Vagina (tissue), 2 donors: ENCODE data around the gene EXOC6. TPM values are rescaled to one million over a fixed set of nuclear protein-coding genes. Genes with fewer than 3 reads are reported as not detected.

Experiments used
- DNase-seq, 2 donors: peaks; one replicate each; pipeline ENCODE4 v3.0.0-alpha.2; 2017; ENCODE audit errors: extremely low spot score in 2 of 2
- H3K27ac ChIP-seq: fragments of 200-600 bp; sonication (generic); one replicate; pipeline ENCODE4 v1.5.1; 2019
- H3K27me3 ChIP-seq: fragments of 200-600 bp; sonication (generic); one replicate; pipeline ENCODE4 v1.5.1; 2019
- H3K36me3 ChIP-seq, 2 donors: fragments of 200-600 bp; sonication (generic); one replicate each; pipeline ENCODE4 v1.5.1; 2017 to 2019
- H3K4me1 ChIP-seq: fragments of 200-600 bp; sonication (generic); one replicate; pipeline ENCODE4 v1.5.1; 2019
- H3K4me3 ChIP-seq, 2 donors: fragments of 200-600 bp; sonication (generic); 1 replicate in 1 of 2; 2 replicates in 1 of 2; pipeline ENCODE4 v1.5.1; 2016 to 2019
- H3K9me3 ChIP-seq: fragments of 200-600 bp; sonication (generic); one replicate; pipeline ENCODE4 v1.5.1; 2019
- CTCF ChIP-seq, 3 experiments: fragments of 450-650 bp in 2 of 3; fragments of 200-600 bp in 1 of 3; sonication (generic) in 1 of 3; IDR thresholded peaks; one replicate each; pipeline ENCODE4 v1.5.1; 2017 to 2019; ENCODE audit warnings: antibody characterized with exemption in 3 of 3, mild to moderate bottlenecking in 2 of 3, moderate library complexity in 2 of 3
- POLR2A ChIP-seq, 2 donors: fragments of 450-650 bp; IDR thresholded peaks; one replicate each; pipeline ENCODE4 v1.6.1; 2017; ENCODE audit warnings: antibody characterized with exemption in 2 of 2, mild to moderate bottlenecking in 2 of 2, moderate library complexity in 2 of 2
- POLR2AphosphoS5 ChIP-seq, 2 donors: sonication (generic); formaldehyde crosslinking; IDR thresholded peaks; one replicate each; pipeline ENCODE4 v1.9.0; 2017; ENCODE audit warnings: antibody characterized with exemption in 2 of 2, mild to moderate bottlenecking in 2 of 2, low read depth in 1 of 2; ENCODE audit not compliant: insufficient read depth in 1 of 2
- intact Hi-C: fragments of 100-400 bp; cut with DNase I; formaldehyde crosslinking; loops from one replicate; pipeline ENCODE4 v1.15.1; 2023
- total RNA-seq: library from RNA; depleted of rRNA; stranded (reverse); fragments of >200 nt; gene quantifications from one replicate; pipeline ENCODE4 v1.2.3, GENCODE V29; 2016

Gene EXOC6, protein sequence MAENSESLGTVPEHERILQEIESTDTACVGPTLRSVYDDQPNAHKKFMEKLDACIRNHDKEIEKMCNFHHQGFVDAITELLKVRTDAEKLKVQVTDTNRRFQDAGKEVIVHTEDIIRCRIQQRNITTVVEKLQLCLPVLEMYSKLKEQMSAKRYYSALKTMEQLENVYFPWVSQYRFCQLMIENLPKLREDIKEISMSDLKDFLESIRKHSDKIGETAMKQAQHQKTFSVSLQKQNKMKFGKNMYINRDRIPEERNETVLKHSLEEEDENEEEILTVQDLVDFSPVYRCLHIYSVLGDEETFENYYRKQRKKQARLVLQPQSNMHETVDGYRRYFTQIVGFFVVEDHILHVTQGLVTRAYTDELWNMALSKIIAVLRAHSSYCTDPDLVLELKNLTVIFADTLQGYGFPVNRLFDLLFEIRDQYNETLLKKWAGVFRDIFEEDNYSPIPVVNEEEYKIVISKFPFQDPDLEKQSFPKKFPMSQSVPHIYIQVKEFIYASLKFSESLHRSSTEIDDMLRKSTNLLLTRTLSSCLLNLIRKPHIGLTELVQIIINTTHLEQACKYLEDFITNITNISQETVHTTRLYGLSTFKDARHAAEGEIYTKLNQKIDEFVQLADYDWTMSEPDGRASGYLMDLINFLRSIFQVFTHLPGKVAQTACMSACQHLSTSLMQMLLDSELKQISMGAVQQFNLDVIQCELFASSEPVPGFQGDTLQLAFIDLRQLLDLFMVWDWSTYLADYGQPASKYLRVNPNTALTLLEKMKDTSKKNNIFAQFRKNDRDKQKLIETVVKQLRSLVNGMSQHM
- 9.3 TPM for total RNA-seq

GRCh38 chr10:92848441-92849233 lies at the start of gene EXOC6:
TSS of gene EXOC6 (plus strand) at chr10:92848520. CDS start at chr10:92848534, 14 bp downstream.
- Histone ChIP-seq H3K4me3 (peak within 1 kb of the TSS; percentile 75 to 97), H3K27ac (peak within 1 kb of the TSS; percentile 62), H3K9me3 (no peaks in the 10 kb centered on the region), H3K4me1 (peaks cover 10% of the 10 kb centered on the region), H3K36me3 (no peaks in the 10 kb centered on the region), H3K27me3 (no peaks in the 10 kb centered on the region)
- TF ChIP-seq CTCF (IDR thresholded peaks at IDR 0.05) (no peak), POLR2A (IDR thresholded peaks at IDR 0.05) (no peak), POLR2AphosphoS5 (IDR thresholded peaks at IDR 0.05; ENCODE audit: insufficient read depth in 1 of 2, low read depth in 1 of 2) (no peak)
- intact Hi-C loops: no loop called here
- DNase-seq: no peak

- intact Hi-C loops: no loop called here
- no peaks in the 10 kb centered on the region for H3K4me1 ChIP-seq
- H3K36me3 ChIP-seq: no peaks in the 10 kb centered on the region
- H3K4me3 ChIP-seq: no peak overlapping the region
- H3K27me3 ChIP-seq: no peaks in the 10 kb centered on the region
- no peak for DNase-seq
- no peaks in the 10 kb centered on the region for H3K9me3 ChIP-seq
- no peak overlapping the region for H3K27ac ChIP-seq
- TF ChIP-seq POLR2AphosphoS5 (IDR thresholded peaks at IDR 0.05; ENCODE audit: insufficient read depth in 1 of 2, low read depth in 1 of 2): no peak
- no peak for TF ChIP-seq CTCF (IDR thresholded peaks at IDR 0.05)
- TF ChIP-seq POLR2A (IDR thresholded peaks at IDR 0.05): no peak
These were observed 48.8 kb upstream of the EXOC6 start for GRCh38 chr10:92799568-92799967.

GRCh38 chr10:92800134-92800733 lies 48.1 kb upstream of the EXOC6 start:
- intact Hi-C loops: loop anchor here (5.0 kb wide), 1 partner anchor 1448 kb away; no protein-coding TSS in a partner anchor
- TF ChIP-seq POLR2A (IDR thresholded peaks at IDR 0.05) (no peak), CTCF (IDR thresholded peaks at IDR 0.05) (no peak)
- no peaks in the 10 kb centered on the region for H3K36me3 ChIP-seq
- no peak overlapping the region for H3K27ac ChIP-seq
- no peak overlapping the region for H3K4me3 ChIP-seq
- no peak for DNase-seq
- no peaks in the 10 kb centered on the region for H3K9me3 ChIP-seq
- no peaks in the 10 kb centered on the region for H3K27me3 ChIP-seq
- no peaks in the 10 kb centered on the region for H3K4me1 ChIP-seq

- no peaks in the 10 kb centered on the region for H3K27me3 ChIP-seq
- H3K4me3 ChIP-seq: no peak overlapping the region
- intact Hi-C loops: loop anchor here (5.0 kb wide), 1 partner anchor 1450 kb away; no protein-coding TSS in a partner anchor
- no peaks in the 10 kb centered on the region for H3K36me3 ChIP-seq
- no peak for DNase-seq
- no peaks in the 10 kb centered on the region for H3K4me1 ChIP-seq
- TF ChIP-seq POLR2A (IDR thresholded peaks at IDR 0.05) (no peak), CTCF (IDR thresholded peaks at IDR 0.05) (no peak), POLR2AphosphoS5 (IDR thresholded peaks at IDR 0.05; ENCODE audit: insufficient read depth in 1 of 2, low read depth in 1 of 2) (no peak)
- H3K27ac ChIP-seq: no peak overlapping the region
- H3K9me3 ChIP-seq: no peaks in the 10 kb centered on the region
These were observed 46.1 kb upstream of the EXOC6 start for GRCh38 chr10:92801978-92802872.
